ENCODE measurements around the gene TRIM27.
A peak's percentile ranks its signal among the peaks of the same experiment; 100 is the strongest.
"Not testable (repeated sequence)": the region's sequence is repeated elsewhere in the genome, so short reads cannot be mapped to it uniquely, and the experiment has no call there.

The TRIM27 gene

GRCh38 chr6:28895131-28895812, 28.5 kb downstream of the TRIM27 start:
- DNase-seq: peak; percentile 91

- no peak for DNase-seq
Measured at GRCh38 chr6:28893172-28893799, 30.5 kb downstream of the TRIM27 start.

- DNase-seq: no peak
Measured at GRCh38 chr6:28892525-28892924, 31.3 kb downstream of the TRIM27 start.

GRCh38 chr6:28887796-28888496, 35.8 kb downstream of the TRIM27 start:
- DNase-seq: no peak

GRCh38 chr6:28886079-28886439, 37.7 kb downstream of the TRIM27 start:
- DNase-seq: no peak

GRCh38 chr6:28884423-28885131, 39.2 kb downstream of the TRIM27 start:
- peak; percentile 75 for DNase-seq

- peak; percentile 77 for DNase-seq
Measured at GRCh38 chr6:28880894-28881780, 42.6 kb downstream of the TRIM27 start.

- no peak for DNase-seq
Measured at GRCh38 chr6:28880519-28880893, 43.3 kb downstream of the TRIM27 start.

- no peak for DNase-seq
Measured at GRCh38 chr6:28876710-28877109, 47.1 kb downstream of the TRIM27 start.

GRCh38 chr6:28875191-28875747, 48.5 kb downstream of the TRIM27 start:
- no peak for DNase-seq

- DNase-seq: not testable (repeated sequence)
Measured at GRCh38 chr6:28872157-28872817, 51.5 kb downstream of the TRIM27 start.

- DNase-seq: no peak
Measured at GRCh38 chr6:28871335-28872156, 52.2 kb downstream of the TRIM27 start.

- DNase-seq: no peak
Measured at GRCh38 chr6:28868873-28869272, 54.9 kb downstream of the TRIM27 start.

GRCh38 chr6:28867086-28867409, 56.7 kb downstream of the TRIM27 start:
- DNase-seq: peak; percentile 50

- peak; percentile 85 for DNase-seq
Measured at GRCh38 chr6:28866205-28867085, 57.3 kb downstream of the TRIM27 start.

- peak; percentile 75 for DNase-seq
Measured at GRCh38 chr6:28865401-28866204, 58.2 kb downstream of the TRIM27 start.

GRCh38 chr6:28864326-28864923, 59.4 kb downstream of the TRIM27 start:
- DNase-seq: no peak

GRCh38 chr6:28863604-28864325, 60.0 kb downstream of the TRIM27 start:
- DNase-seq: peak; percentile 85

All from stimulated activated CD4-positive, alpha-beta T cell treated with anti-CD3 and anti-CD28 coated beads, Interleukin-15, amount 100 ng/mL, for 24 hours (primary cell).